ENCODE data around the gene NCKAP5L.
"Not testable (repeated sequence)": the region's sequence is repeated elsewhere in the genome, so short reads cannot be mapped to it uniquely, and the experiment has no call there.

The NCKAP5L gene

DNA sequence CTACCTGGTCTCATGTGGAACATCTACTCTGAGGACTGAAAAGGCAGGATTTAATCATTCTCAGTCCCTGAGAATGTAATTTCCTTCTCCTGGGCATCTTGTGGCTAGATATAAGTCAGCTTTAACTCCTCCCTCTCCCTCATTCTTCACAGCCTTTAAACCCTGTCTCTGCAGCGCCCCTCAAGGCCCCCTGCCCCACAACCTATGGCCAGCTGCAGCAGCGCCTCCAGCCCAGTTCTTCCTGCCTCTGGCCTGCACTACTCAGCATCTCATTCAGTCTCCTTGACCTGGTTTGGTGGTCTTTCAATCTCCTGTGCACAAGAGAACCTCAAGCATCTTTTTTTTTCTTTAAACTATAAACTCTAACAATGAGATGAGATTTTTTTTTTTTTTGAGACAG lies 29.3 kb downstream of the NCKAP5L start:
- DNase-seq: no peak

DNA sequence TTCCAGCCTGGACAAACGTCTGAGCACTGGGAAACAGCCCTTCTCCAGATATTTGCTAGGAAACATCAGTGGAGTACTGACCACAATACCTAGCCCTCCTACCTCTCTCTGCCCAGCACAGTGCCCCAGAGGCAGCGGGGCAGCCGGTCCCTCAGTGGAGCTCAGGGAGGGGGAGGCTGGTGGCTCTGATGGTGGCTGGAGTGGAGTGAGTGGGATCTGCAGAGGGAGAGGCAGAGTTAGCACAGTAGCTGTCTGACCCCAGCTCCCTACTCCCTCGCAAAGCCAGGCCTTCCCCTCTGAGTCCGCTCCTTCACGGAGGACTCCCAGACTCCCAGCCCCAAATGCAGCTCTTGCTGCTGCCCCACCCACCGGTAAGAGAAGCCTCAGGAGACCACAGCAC lies 30.0 kb downstream of the NCKAP5L start:
- DNase-seq: no peak

DNA sequence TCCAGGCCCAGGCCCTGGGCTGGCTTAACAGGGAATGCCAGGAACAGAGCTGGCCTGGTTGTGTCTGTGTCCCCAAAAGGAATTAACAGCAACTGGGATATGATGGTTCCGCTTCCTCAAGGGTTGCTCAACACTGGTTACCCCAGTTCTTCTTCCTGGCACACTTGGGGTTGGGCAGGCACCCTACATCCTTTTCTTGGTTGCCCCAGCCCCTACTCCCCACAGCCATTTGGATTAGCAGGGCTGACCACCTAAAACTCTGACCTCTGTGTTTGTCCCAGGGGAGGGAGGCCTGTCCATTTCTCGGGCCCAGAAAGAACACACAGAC lies 30.8 kb downstream of the NCKAP5L start:
- DNase-seq: no peak

DNA sequence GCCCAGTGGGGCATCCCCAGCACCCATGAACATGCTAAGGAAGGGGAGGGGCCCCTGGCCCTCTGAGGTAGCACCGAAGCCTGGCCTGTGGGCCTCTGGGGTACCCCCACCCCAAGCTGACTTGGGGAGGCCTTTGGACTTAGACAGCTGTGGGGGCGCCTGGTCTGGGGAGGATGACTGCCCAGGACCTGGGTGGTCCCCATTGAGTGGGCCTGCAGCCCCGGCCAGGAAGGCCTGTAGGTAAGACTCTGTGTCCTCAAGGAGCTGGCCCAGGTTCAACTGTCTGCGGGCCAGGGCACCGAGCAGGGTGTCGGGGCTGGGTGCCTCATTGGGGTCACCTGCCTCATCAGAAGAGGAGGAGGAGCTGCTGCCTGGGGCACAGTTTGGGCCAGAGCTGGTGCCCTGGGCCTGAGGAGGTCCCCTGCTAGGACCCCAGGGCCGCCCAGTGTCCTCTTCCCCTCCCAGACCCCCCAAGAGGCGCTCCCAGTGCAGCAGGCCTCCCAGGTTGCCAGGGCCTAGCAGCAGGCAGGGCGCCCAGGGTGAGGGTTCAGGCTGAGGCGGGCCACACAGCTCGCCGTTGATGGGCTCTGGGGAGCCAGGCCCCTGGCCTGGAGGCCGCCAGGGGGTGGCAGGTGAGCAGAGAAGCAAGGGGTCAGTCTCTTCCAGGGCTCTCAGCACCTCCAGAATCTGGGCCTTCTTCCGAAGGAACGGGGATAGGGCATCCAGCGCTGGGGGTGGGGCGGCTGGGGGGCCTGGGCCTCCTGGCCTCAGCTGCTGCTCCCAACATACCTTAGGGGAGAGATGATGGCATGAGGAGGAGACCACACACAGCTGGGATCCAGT lies 31.4 kb downstream of the NCKAP5L start:
- DNase-seq: no peak

DNA sequence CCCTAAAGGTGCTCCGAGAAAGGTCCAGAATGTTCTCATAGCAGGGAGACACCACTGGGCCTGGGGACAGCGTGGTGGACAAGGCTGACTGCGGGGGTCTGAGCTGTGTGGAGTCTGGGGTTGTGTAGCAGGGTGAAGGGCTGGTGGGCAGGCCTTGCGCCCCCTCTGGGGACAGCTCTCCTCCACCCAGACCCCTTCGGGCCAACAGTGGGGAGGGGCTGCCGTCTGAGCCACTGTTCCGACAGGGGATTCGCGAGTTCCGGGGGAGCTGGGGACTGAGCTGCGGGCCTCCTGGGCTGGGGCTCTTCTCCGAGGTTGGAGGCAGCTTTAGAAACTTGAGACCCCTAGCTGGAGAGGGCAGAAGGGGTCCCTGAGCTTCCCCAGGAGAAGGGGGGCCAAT lies 32.1 kb downstream of the NCKAP5L start:
- no peak for DNase-seq

DNA sequence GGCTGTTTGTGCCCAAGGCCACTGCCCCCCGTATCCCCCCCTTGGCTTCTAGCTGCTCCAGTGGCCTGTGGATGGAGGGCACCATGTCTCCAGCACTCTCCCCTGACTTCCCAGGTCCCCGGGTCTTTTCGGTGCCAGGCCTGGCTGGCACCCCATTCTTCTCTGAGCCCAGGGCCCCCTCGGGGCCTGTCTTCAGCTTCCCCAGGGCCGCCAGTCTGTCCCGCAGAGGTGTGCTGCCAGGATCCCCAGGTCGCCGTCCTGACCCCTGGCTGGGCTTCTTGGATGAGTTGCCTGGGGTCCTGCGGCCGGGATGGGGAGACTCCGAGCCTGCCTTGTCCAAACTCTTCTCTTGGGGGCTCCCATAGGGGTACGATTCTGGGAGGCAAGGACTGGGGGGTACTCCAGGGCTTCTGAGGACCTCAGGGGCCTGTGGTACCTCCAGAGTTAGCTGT lies 32.5 kb downstream of the NCKAP5L start:
- no peak for DNase-seq

DNA sequence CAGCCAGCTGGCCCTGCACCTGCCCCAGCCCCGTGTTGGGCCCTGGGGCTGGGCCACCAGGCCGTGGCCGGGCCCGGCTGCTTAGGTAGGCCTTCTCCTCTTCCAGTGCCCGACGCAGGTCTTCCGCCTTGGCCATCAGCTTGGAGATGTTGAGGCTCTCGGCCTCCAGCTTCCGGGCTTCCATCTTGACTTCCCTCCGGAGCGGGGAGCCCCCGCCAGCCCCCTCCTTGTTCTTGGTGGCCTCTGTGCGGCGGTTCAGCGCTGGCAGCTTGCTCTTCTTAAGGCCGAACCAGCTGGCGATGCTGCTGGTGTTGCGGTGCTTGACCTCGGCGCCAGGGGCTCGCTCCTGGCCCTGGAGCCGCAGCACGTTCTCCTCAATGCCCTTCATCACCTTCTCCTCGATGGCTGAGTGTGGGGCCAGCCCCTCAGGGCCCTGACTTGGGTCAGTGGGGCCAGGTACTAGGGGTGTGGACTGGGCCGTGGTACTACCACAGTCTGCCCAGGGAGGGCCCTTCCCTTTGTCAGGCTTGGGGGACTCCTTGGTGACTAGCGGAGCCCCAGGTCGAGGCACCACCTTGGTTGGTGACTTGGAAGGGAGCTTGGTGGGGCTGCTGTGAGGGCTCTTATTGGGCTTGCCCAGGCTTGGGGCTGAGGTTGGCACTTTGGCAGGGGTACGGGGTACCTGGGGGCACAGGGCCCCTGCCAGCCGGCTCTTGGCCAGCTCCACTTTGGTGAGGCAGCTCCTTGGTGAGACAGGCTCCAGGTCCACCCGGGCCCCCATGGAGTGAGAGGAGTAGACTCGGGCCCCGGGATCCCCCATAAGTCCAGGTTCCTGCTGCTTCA lies 33.2 kb downstream of the NCKAP5L start:
- DNase-seq: no peak

DNA sequence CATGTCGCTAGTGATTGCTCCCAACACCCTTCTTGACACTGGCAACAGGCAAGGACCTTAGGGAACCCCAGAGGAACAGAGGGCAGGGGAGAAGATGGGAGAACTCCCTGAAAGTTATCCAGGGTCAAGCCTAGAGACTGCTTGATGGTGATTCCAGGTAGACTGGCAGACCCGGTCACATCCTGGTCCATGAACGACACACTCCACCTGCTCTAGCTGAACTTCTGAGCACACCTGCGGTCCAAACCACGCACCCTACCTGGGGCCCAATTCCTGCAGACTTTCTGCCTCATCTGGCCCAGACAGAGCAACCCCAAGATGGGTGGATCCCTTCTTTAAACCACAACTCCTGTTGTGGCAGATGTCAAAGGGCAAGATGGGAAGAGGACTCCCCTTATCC lies 34.2 kb downstream of the NCKAP5L start:
- DNase-seq: no peak

DNA sequence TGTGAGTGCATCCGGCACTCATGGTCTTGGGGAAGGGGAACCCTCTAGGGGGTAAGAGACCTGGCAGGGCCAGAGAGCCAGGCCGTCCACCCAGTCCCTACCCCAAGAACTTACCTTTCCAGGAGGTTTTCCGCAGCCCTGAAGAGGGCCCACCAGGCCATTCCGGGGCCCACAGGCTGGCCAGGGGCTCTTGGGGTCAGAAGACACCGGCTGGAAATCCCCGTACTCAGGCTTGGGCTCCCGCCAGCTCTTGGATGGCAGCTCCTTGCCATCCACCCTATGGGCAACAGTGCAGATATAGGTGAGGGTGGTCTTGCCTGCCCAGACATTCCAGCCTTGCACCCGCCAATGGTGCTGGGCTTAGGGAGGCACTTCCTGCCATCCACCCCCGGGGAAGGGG lies 34.6 kb downstream of the NCKAP5L start:
- DNase-seq: no peak

DNA sequence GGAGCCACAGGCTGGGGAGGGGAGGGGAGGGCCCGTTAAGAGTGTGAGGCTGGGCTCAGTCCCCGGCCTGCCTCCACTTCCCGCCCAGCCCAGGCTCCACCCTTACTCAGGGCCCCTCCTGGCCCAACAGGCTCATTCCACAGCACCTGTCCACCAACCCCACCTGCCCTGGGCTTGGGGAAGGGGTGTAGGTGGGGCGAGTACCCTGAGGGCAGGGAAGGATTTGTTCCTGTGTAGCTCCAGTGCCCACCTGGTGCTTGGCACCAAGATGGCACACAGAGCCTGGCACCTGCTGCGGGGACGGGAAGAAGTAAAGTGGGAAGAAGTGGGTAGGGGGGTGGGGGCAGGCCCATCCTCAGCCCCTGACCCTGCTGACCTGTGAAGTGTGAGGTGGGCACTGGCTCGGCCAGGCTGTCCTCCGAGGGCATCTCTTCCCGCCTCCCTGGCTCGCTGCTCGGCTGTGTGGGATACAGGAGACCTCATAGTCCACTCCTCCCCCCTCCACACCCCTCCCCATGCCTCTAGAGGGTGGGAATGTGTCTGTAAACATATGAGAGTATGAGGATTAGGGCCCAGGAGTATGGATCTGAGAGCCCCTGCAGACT lies 35.1 kb downstream of the NCKAP5L start:
- no peak for DNase-seq

DNA sequence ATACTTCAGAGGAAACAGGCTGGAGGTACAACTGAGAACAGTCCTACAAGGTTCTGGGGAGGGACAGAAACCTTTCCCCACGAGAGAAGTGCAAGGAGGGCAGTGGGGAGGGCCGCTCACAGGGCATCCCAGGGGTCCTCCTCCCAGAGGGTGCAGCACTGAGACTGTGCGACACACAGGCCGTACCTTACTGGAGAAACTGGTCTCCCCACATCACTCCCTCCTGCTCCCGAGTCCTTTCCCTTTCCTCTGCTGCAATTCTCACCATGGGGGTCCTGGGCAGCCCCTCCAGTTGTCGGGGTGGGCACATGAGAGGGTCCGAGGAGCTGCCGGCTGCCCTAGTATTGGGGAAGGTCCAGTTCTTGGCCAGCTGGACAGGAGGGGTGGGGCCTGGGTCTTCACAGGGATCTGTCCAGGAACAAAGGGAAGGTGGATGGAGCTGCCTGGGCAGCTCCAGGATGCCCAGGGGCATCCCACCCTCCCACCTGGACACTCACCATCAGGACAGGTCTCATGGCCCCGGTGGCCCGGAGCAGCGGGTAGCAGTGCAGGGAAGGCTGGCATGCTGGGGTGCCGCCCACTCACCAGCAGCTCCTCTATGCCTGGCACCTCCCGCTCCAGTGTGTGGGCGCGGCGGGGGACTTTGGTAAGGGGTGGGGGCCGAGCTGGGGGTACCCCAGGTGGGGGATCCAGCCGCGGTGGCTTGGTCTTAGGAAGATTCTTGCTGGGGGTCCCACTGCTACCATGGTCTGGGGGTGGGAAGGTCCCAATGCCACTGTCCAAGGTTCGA lies 35.8 kb downstream of the NCKAP5L start:
- no peak for DNase-seq

DNA sequence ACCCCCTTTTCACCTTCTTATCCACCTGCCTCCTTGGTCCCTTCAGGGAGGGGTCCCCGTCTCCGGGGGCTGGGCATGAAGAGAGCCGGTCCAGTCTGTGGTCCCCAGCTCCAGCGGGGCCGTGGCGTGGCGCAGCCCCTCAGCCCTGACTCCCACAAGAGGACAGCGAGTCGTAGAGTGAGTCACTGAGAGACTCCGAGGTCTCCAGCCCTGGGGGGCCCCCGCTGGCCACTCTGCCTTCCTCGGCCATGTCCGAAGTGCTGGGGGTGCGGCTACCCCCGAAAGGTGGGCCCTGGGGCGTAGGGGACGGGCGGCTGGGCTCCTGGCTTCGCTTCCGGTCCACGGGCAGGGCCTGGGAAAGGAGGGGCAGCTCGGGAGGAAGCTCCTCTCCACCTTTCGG lies 36.5 kb downstream of the NCKAP5L start:
- DNase-seq: no peak

DNA sequence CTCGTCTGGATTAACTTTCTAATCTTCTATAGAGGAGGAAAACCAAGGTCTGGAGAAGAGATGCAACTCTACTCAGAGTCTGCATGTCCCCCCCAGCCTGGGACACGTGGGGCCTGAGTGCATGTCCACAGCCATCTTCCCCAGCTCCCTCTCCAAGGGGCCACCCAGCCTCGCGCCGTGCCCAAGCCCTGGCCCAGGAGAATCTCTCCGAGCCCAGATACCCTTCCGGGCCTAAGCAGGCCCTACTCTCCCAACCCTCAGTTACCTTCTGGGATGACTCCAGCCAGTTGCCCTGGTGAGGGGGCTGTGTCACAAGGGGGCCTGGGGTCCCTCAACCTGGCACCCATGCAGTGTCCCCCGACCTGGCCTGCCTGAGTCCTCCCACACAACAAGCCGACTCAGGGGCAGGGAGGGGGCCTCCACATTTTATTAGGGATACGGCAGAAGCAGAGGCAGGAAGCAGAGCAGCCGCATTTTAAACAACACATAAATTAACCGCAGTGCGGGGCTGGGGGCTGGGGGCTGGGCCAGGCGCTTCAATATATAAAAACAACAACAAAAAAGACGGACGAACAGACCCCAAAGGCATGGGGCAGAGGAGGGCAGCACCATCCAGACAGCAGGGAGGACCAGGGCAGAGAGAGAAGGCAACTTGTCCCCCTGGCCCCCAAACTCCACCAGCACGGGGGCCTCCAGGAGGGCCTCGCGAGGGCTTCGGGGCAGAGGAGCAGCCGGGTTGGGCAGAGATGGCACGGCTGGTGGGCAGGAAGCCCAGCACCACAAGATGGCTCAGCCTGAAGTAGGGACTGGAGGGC lies 37.3 kb downstream of the NCKAP5L start:
- no peak for DNase-seq

DNA sequence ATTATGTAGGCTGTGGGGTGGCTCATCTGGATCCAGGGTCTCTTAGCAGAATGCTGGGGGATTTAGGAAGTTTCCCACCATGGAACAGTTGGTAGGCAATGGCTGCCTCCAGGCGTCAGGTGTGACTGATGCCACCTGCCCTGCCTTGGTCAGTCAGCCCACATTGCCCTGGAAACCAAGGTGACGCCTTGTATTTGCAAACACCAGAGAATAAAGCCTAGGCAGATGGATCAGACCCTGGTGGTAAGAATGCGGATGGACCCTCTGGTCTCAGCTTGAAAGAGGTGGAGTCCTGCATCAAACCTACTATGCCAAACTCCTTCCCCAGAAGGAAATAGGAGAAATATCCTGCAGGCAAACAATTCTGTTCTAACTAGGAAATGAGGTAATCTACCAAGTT lies 38.2 kb downstream of the NCKAP5L start:
- DNase-seq: no peak

DNA sequence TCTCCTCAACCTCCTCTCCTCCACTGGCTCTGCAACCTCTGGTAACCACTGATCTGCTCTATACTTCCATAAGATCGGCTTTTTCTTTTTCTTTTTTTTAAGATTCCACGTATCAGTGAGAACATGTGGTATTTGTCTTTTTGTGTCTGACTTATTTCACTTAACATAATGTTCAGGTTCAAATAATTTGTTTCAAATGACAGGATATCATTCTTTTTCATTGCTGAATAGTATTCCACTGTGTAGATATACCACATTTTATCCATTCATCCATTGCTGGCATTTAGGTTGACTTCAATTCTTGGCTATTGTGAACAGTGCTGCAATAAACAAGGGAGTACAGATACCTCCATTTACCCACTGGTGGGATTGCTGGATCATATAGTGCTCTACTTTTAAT lies 40.5 kb downstream of the NCKAP5L start:
- DNase-seq: no peak

DNA sequence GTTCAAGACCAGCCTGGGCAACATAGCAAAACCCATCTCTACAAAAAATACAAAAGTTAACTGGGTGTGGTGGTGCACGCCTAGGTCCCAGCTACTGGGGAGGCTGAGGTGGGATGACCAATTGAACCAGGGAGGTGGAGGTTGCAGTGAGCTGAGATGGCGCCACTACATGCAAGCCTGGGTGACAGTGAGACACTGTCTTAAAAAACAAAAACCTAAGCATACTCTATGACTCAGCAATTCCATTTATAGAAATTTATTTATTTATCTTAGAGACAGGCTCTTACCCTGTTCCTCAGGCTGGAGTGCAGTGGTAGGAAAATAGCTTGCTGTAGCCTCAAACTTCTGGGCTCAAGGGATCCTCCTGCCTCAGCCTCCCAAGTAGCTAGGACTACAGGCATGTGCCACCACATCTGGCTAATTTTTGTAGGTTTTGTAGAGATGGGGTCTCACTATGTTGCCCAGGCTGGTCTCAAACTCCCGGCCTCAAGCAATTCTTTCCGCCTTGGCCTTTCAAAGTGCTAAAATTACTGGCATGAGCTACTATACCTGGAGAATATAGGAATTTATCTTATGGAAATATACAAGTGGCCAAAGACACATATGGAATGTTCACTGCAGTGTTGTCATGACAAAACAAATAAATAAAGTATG lies 43.3 kb downstream of the NCKAP5L start:
- DNase-seq: no peak

DNA sequence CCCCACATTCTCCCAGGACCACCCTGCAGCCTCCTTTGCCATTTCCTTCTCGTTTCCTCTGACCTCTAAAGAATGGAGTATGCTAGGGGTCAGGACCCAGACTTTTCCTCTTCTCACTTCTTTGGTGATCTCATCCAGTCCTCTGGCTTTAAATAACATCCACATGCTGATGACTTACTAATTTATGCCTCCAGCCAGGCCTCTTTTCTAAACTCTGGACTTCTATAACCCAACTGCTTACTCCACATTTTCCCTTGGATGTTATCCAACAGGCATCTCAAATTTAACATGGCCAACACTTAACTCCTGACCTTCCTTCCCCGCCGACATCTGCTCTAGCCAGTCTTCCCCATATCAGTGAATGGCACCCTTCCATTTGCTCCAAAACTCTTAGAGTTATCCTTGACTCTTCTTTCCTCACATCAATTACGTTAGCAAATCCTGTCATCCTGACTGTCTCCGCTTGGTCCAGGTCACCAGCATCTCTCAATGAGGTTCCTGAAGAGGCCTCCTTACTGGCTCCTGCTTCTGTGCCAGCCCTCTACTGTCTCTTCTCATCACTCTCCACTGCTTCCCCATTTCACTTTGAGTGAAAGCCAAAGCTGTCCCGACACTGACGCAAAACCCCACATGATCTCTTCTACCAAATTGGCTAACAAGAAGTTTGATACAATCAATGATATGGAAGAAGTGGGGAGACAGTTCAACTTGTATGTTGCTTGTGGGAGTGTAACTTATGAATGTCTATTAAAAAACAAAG lies 44.1 kb downstream of the NCKAP5L start:
- DNase-seq: no peak

DNA sequence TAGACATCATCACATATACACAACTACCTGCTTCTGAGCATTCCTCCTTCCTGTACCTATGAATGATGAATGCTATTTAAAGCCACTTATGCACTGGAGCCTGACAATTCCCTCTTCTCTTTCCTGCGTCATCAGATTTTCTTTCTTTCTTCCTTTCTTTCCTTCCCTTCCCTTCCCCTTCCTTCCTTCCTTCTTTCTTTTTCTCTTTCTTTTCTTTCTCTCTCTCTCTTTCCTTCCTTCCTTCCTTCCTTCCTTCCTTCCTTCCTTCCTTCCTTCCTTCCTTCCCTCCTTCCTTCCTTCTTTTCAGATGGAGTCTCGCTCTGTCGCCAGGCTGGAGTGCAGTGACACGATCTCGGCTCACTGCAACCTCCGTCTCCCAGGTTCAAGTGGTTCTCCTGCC lies 47.3 kb downstream of the NCKAP5L start:
- not testable (repeated sequence) for DNase-seq

DNA sequence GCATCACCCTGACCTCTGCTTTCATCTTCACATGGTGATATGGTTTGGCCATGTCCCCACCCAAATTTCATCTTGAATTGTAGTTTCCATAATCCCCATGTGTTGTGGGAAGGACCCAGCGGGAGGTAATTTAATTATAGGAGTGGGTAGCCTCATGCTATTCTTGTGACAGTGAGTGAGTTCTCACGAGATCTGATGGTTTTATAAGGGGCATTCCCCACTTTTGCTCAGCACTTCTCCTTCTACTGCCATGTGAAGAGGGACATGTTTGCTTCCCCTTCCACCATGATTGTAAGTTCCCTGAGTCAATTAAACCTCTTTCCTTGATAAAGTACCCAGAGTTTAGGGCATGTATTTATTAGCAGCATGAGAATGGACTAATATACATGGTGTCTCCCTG lies 48.6 kb downstream of the NCKAP5L start:
- DNase-seq: no peak

DNA sequence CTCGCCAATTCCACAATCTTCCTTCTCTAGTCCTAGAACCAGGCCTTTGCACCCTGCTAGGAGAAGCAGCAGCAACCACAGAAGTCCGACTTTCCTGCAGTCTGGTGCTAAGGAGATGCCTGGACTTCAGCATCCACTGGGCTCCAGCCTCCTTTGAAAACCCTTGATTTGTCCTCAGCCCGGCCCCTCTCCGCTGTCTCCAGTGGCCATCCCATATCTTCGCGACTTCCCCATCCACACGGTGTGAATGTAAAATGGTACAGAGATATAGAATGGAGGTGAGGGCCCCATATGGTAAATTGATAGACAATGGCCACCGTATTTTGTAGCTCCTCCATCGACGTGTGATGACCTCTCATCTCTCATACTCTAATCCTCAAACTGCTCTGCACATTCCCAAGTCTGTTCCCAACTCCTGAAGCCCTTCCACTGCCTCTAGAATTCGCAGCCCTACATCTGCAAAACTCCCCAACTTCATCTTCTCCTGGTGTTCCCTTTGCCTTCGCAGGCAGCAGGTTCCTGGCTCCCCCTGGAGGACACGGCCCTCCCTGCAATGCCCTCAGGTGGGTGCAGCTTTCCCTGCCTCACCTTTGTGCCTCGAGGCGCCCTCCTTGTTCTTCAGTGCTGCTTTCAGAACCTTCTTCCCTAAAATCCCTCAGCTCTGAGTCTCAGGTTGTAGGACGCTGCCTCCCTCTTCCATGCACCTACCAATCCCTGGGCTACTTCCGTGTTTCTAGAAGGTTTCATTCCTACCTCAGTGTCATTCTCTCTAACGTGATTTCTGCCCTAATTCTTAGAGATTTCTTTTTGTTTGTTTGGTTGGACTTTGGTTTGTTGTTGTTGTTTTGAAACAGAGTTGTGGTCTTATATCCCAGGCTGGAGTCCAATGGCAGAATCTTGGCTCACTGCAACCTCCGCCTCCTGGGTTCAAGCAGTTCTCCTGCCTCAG lies 50.1 kb downstream of the NCKAP5L start:
- DNase-seq: peak; percentile 84

Data from activated T-cell treated with anti-CD3 and anti-CD28 coated beads, Interleukin-2, amount 50 U/mL, for 1 hour (primary cell).